ENCODE data around the gene ARSA. TPM values are rescaled to one million over a fixed set of nuclear protein-coding genes. Genes with fewer than 3 reads are reported as not detected.
A peak's percentile ranks its signal among the peaks of the same experiment; 100 is the strongest.

The ARSA gene
- total and polyA plus RNA-seq, 2 of the 13 experiments (the other 11 are each of a cell fraction or from before 2014, with no cell fraction given) = 9.0 to 11.5 TPM

- TF ChIP-seq HINFP (CRISPR knock-in tag; IDR thresholded peaks at IDR 0.05; ENCODE audit: low read depth) (no peak), ZUFSP (CRISPR knock-in tag; IDR thresholded peaks at IDR 0.05; ENCODE audit: borderline replicate concordance) (0 out of 2 replicates have a peak, but pooled peaks have one; percentile 44), GATAD1 (CRISPR knock-in tag; IDR thresholded peaks at IDR 0.05) (no peak), EED (CRISPR knock-in tag; IDR thresholded peaks at IDR 0.05) (peak; percentile 70; the same call in 1 of the 2 replicates), SIN3B (IDR thresholded peaks at IDR 0.05; ENCODE audit: low read length) (no peak), CBX2 (IDR thresholded peaks at IDR 0.05; ENCODE audit: low read depth, low read length) (no peak), CBX2 (CRISPR knock-in tag; IDR thresholded peaks at IDR 0.05; ENCODE audit: low read depth) (no peak), THRA (CRISPR knock-in tag; IDR thresholded peaks at IDR 0.05; ENCODE audit: borderline replicate concordance) (peak; percentile 90; the same call in 1 of the 2 replicates)
Observed at GRCh38 chr22:50613291-50613981, 14.5 kb downstream of the ARSA start (continued).

Data from HepG2 (cell line).